Measurements from ENCODE around the gene KRT37.

Gene KRT37

GRCh38 chr17:41424111-41424635 lies at the start of gene KRT37:
Gene KRT37 (minus strand): TSS chr17:41424585. CDS start chr17:41424523, 62 bp downstream.
- TF ChIP-seq CTCF (IDR thresholded peaks at IDR 0.05; ENCODE audit: borderline replicate concordance, extremely low read depth, low read length, poor library complexity, severe bottlenecking) (no peak), EZH2 (IDR thresholded peaks at IDR 0.05; ENCODE audit: borderline replicate concordance, low read depth, low read length, severe bottlenecking) (no peak)
- Histone ChIP-seq H3K4me1 (ENCODE audit: insufficient read depth, low read length) (no peaks in the 10 kb centered on the region), H3K79me2 (ENCODE audit: insufficient read depth, low read length) (no peaks in the 10 kb centered on the region), H3K36me3 (ENCODE audit: insufficient read depth, low read length) (no peaks in the 10 kb centered on the region), H3K4me3 (ENCODE audit: low read depth in 1 of 2, low read length in 2 of 2) (no peak within 1 kb of the TSS), H3K9ac (ENCODE audit: low read depth, low read length) (no peak within 1 kb of the TSS), H2AFZ (ENCODE audit: low read depth, low read length) (no peak within 1 kb of the TSS), H3K27me3 (ENCODE audit: insufficient read depth, low read length, poor library complexity) (peaks cover 11% of the 10 kb centered on the region), H3K27ac (ENCODE audit: low read length) (no peak within 1 kb of the TSS), H4K20me1 (ENCODE audit: insufficient read depth, low read length) (no peaks in the 10 kb centered on the region; the same call in 1 of the 2 replicates), H3K4me2 (ENCODE audit: insufficient read depth, low read length) (no peak within 1 kb of the TSS), H3K9me3 (ENCODE audit: insufficient read depth, low read length, severe bottlenecking) (no peaks in the 10 kb centered on the region)
- no peak for DNase-seq
- ATAC-seq (ENCODE audit: insufficient read depth, low read depth), result no peak

GRCh38 chr17:41468346-41468745 lies 44.0 kb upstream of the KRT37 start:
- Histone ChIP-seq H3K4me1 (ENCODE audit: insufficient read depth, low read length) (no peaks in the 10 kb centered on the region), H3K4me3 (ENCODE audit: low read depth in 1 of 2, low read length in 2 of 2) (no peak overlapping the region), H3K36me3 (ENCODE audit: insufficient read depth, low read length) (no peaks in the 10 kb centered on the region), H3K9me3 (ENCODE audit: insufficient read depth, low read length, severe bottlenecking) (no peaks in the 10 kb centered on the region), H2AFZ (ENCODE audit: low read depth, low read length) (no peak overlapping the region), H3K27ac (ENCODE audit: low read length) (no peak overlapping the region), H4K20me1 (ENCODE audit: insufficient read depth, low read length) (no peaks in the 10 kb centered on the region), H3K4me2 (ENCODE audit: insufficient read depth, low read length) (no peak overlapping the region), H3K79me2 (ENCODE audit: insufficient read depth, low read length) (no peaks in the 10 kb centered on the region), H3K27me3 (ENCODE audit: insufficient read depth, low read length, poor library complexity) (no peaks in the 10 kb centered on the region), H3K9ac (ENCODE audit: low read depth, low read length) (no peak overlapping the region)
- TF ChIP-seq CTCF (IDR thresholded peaks at IDR 0.05; ENCODE audit: borderline replicate concordance, extremely low read depth, low read length, poor library complexity, severe bottlenecking) (no peak), EZH2 (IDR thresholded peaks at IDR 0.05; ENCODE audit: borderline replicate concordance, low read depth, low read length, severe bottlenecking) (no peak)
- no peak for DNase-seq
- ATAC-seq (ENCODE audit: insufficient read depth, low read depth), result no peak

GRCh38 chr17:41467561-41467960 lies 43.2 kb upstream of the KRT37 start:
- Histone ChIP-seq H3K79me2 (ENCODE audit: insufficient read depth, low read length) (no peaks in the 10 kb centered on the region), H3K27me3 (ENCODE audit: insufficient read depth, low read length, poor library complexity) (no peaks in the 10 kb centered on the region), H3K4me1 (ENCODE audit: insufficient read depth, low read length) (no peaks in the 10 kb centered on the region), H4K20me1 (ENCODE audit: insufficient read depth, low read length) (no peaks in the 10 kb centered on the region), H3K9ac (ENCODE audit: low read depth, low read length) (no peak overlapping the region), H3K4me2 (ENCODE audit: insufficient read depth, low read length) (no peak overlapping the region), H3K4me3 (ENCODE audit: low read depth in 1 of 2, low read length in 2 of 2) (no peak overlapping the region), H3K36me3 (ENCODE audit: insufficient read depth, low read length) (no peaks in the 10 kb centered on the region), H3K9me3 (ENCODE audit: insufficient read depth, low read length, severe bottlenecking) (no peaks in the 10 kb centered on the region), H2AFZ (ENCODE audit: low read depth, low read length) (no peak overlapping the region), H3K27ac (ENCODE audit: low read length) (no peak overlapping the region)
- no peak for ATAC-seq (ENCODE audit: insufficient read depth, low read depth)
- TF ChIP-seq EZH2 (IDR thresholded peaks at IDR 0.05; ENCODE audit: borderline replicate concordance, low read depth, low read length, severe bottlenecking), result no peak
- TF ChIP-seq CTCF (IDR thresholded peaks at IDR 0.05; ENCODE audit: borderline replicate concordance, extremely low read depth, low read length, poor library complexity, severe bottlenecking), result no peak
- DNase-seq, result no peak

- no peak within 1 kb of the TSS for H3K27ac ChIP-seq (ENCODE audit: low read length)
- DNase-seq, result no peak
- no peaks in the 10 kb centered on the region for H3K27me3 ChIP-seq (ENCODE audit: insufficient read depth, low read length, poor library complexity)
- no peak within 1 kb of the TSS for H3K4me3 ChIP-seq (ENCODE audit: low read depth in 1 of 2, low read length in 2 of 2)
- no peak for ATAC-seq (ENCODE audit: insufficient read depth, low read depth)
- TF ChIP-seq EZH2 (IDR thresholded peaks at IDR 0.05; ENCODE audit: borderline replicate concordance, low read depth, low read length, severe bottlenecking) (no peak), CTCF (IDR thresholded peaks at IDR 0.05; ENCODE audit: borderline replicate concordance, extremely low read depth, low read length, poor library complexity, severe bottlenecking) (no peak)
- no peak within 1 kb of the TSS for H3K4me2 ChIP-seq (ENCODE audit: insufficient read depth, low read length)
- H3K9ac ChIP-seq (ENCODE audit: low read depth, low read length), result no peak within 1 kb of the TSS
- no peaks in the 10 kb centered on the region for H4K20me1 ChIP-seq (ENCODE audit: insufficient read depth, low read length)
- H3K9me3 ChIP-seq (ENCODE audit: insufficient read depth, low read length, severe bottlenecking), result no peaks in the 10 kb centered on the region
- no peak within 1 kb of the TSS for H2AFZ ChIP-seq (ENCODE audit: low read depth, low read length)
- H3K36me3 ChIP-seq (ENCODE audit: insufficient read depth, low read length), result no peaks in the 10 kb centered on the region
- H3K4me1 ChIP-seq (ENCODE audit: insufficient read depth, low read length), result no peaks in the 10 kb centered on the region
- H3K79me2 ChIP-seq (ENCODE audit: insufficient read depth, low read length), result no peaks in the 10 kb centered on the region
Observed at GRCh38 chr17:41466988-41467387, 42.6 kb upstream of the KRT37 start, which contains the start of gene KRT32. Gene KRT32 (minus strand): TSS chr17:41467386. CDS start chr17:41467325, 61 bp downstream.
